ENCODE results near the gene TMEM184A.

The TMEM184A gene

GRCh38 chr7:1547777-1548437, 8.1 kb downstream of the TMEM184A start:
- Histone ChIP-seq H4K91ac (ENCODE audit: low read depth, low read length, poor library complexity) (no peak overlapping the region), H3K23ac (ENCODE audit: low read depth, low read length, poor library complexity) (peak overlapping the region; percentile 73), H3K4me2 (ENCODE audit: insufficient read depth, low read length, poor library complexity, severe bottlenecking) (no peak overlapping the region), H4K8ac (ENCODE audit: low read depth, low read length) (no peak overlapping the region), H3K4me1 (ENCODE audit: control insufficient read depth in 2 of 2, insufficient read depth in 1 of 2, low read depth in 1 of 2, low read length in 2 of 2) (peaks cover 0 to 3% of the 10 kb centered on the region in 2 donors), H3K9ac (ENCODE audit: low read depth, low read length, poor library complexity) (no peak overlapping the region), H3K4me3 (ENCODE audit: low read length in 2 of 2) (no peak overlapping the region), H2BK120ac (ENCODE audit: low read depth, low read length) (no peak overlapping the region), H3K9me3 (replicated peaks in 1 of 2; ENCODE audit: control insufficient read depth in 2 of 2, insufficient read depth in 1 of 2, low read depth in 1 of 2, low read length in 2 of 2) (peaks cover 0 to 3% of the 10 kb centered on the region in 2 donors), H2BK12ac (ENCODE audit: low read length) (peak overlapping the region; percentile 94), H3K27me3 (ENCODE audit: control insufficient read depth in 3 of 3, insufficient read depth in 3 of 3, low read depth in 1 of 3, low read length in 3 of 3) (peaks cover 0 to 6% (median 3%) of the 10 kb centered on the region in 3 experiments), H3K36me3 (replicated peaks in 1 of 2; ENCODE audit: control insufficient read depth in 2 of 2, insufficient read depth in 2 of 2, low read length in 2 of 2) (no peaks in the 10 kb centered on the region), H3K18ac (ENCODE audit: low read length) (peak overlapping the region; percentile 64), H3K14ac (ENCODE audit: low read length) (peak overlapping the region; percentile 56), H3K27ac (replicated peaks; ENCODE audit: low read length) (no peak overlapping the region), H2BK15ac (ENCODE audit: low read length) (peak overlapping the region; percentile 81), H2BK5ac (ENCODE audit: low read length) (peak overlapping the region; percentile 66), H2AK5ac (ENCODE audit: low read depth, low read length) (peak overlapping the region; percentile 92), H3K4ac (ENCODE audit: low read length) (no peak overlapping the region), H2AFZ (ENCODE audit: low read length) (no peak overlapping the region), H3K79me1 (ENCODE audit: low read depth, low read length) (peaks cover 2% of the 10 kb centered on the region)
- no CpG with 5 or more reads among the region's 35 CpGs for WGBS, 2 donors (ENCODE audit: extremely low coverage in 2 of 2, insufficient read length in 2 of 2, insufficient replicate concordance in 1 of 2)
- no peak for DNase-seq (ENCODE audit: low spot score)

GRCh38 chr7:1546909-1547776, 8.9 kb downstream of the TMEM184A start:
- H3K27me3 ChIP-seq (ENCODE audit: control insufficient read depth in 3 of 3, insufficient read depth in 3 of 3, low read depth in 1 of 3, low read length in 3 of 3) = peaks cover 0 to 6% (median 3%) of the 10 kb centered on the region in 3 experiments
- no peaks in the 10 kb centered on the region for H3K36me3 ChIP-seq (replicated peaks in 1 of 2; ENCODE audit: control insufficient read depth in 2 of 2, insufficient read depth in 2 of 2, low read length in 2 of 2)
- peak overlapping the region; percentile 89 for H3K14ac ChIP-seq (ENCODE audit: low read length)

GRCh38 chr7:1546274-1546908, 9.6 kb downstream of the TMEM184A start:
- H3K27ac ChIP-seq (replicated peaks; ENCODE audit: low read length) = no peak overlapping the region
- no peak overlapping the region for H4K8ac ChIP-seq (ENCODE audit: low read depth, low read length)
- no peak overlapping the region for H3K9ac ChIP-seq (ENCODE audit: low read depth, low read length, poor library complexity)
- no peak overlapping the region for H3K4me3 ChIP-seq (ENCODE audit: low read length in 2 of 2)
- no CpG with 5 or more reads among the region's 28 CpGs for WGBS, 2 donors (ENCODE audit: extremely low coverage in 2 of 2, insufficient read length in 2 of 2, insufficient replicate concordance in 1 of 2)
- H3K79me1 ChIP-seq (ENCODE audit: low read depth, low read length) = peaks cover 4% of the 10 kb centered on the region
- H3K4me2 ChIP-seq (ENCODE audit: insufficient read depth, low read length, poor library complexity, severe bottlenecking) = no peak overlapping the region
- DNase-seq (ENCODE audit: low spot score) = no peak
- no peak overlapping the region for H3K14ac ChIP-seq (ENCODE audit: low read length)
- H3K4me1 ChIP-seq (ENCODE audit: control insufficient read depth in 2 of 2, insufficient read depth in 1 of 2, low read depth in 1 of 2, low read length in 2 of 2) = peaks cover 0 to 4% of the 10 kb centered on the region in 2 donors
- H2BK12ac ChIP-seq (ENCODE audit: low read length) = peak overlapping the region; percentile 94
- H2AFZ ChIP-seq (ENCODE audit: low read length) = no peak overlapping the region
- no peak overlapping the region for H4K91ac ChIP-seq (ENCODE audit: low read depth, low read length, poor library complexity)
- H3K23ac ChIP-seq (ENCODE audit: low read depth, low read length, poor library complexity) = no peak overlapping the region
- H3K27me3 ChIP-seq (ENCODE audit: control insufficient read depth in 3 of 3, insufficient read depth in 3 of 3, low read depth in 1 of 3, low read length in 3 of 3) = peaks cover 0 to 6% (median 3%) of the 10 kb centered on the region in 3 experiments
- H3K4ac ChIP-seq (ENCODE audit: low read length) = peak overlapping the region; percentile 23
- H2BK15ac ChIP-seq (ENCODE audit: low read length) = no peak overlapping the region
- no peaks in the 10 kb centered on the region for H3K36me3 ChIP-seq (replicated peaks in 1 of 2; ENCODE audit: control insufficient read depth in 2 of 2, insufficient read depth in 2 of 2, low read length in 2 of 2)
- H3K9me3 ChIP-seq (replicated peaks in 1 of 2; ENCODE audit: control insufficient read depth in 2 of 2, insufficient read depth in 1 of 2, low read depth in 1 of 2, low read length in 2 of 2) = peaks cover 0 to 3% of the 10 kb centered on the region in 2 donors
- peak overlapping the region; percentile 48 for H3K18ac ChIP-seq (ENCODE audit: low read length)
- peak overlapping the region; percentile 92 for H2AK5ac ChIP-seq (ENCODE audit: low read depth, low read length)
- H2BK5ac ChIP-seq (ENCODE audit: low read length) = no peak overlapping the region
- H2BK120ac ChIP-seq (ENCODE audit: low read depth, low read length) = peak overlapping the region; percentile 61

More at GRCh38 chr7:1546909-1547776, 8.9 kb downstream of the TMEM184A start:
- no peak for DNase-seq (ENCODE audit: low spot score)
- Histone ChIP-seq H4K8ac (ENCODE audit: low read depth, low read length) (peak overlapping the region; percentile 17), H3K27ac (replicated peaks; ENCODE audit: low read length) (no peak overlapping the region), H3K4me3 (ENCODE audit: low read length in 2 of 2) (no peak overlapping the region), H3K23ac (ENCODE audit: low read depth, low read length, poor library complexity) (peak overlapping the region; percentile 73), H3K4me1 (ENCODE audit: control insufficient read depth in 2 of 2, insufficient read depth in 1 of 2, low read depth in 1 of 2, low read length in 2 of 2) (peaks cover 0 to 4% of the 10 kb centered on the region in 2 donors), H3K9me3 (replicated peaks in 1 of 2; ENCODE audit: control insufficient read depth in 2 of 2, insufficient read depth in 1 of 2, low read depth in 1 of 2, low read length in 2 of 2) (peaks cover 0 to 3% of the 10 kb centered on the region in 2 donors), H2AFZ (ENCODE audit: low read length) (no peak overlapping the region), H2BK5ac (ENCODE audit: low read length) (peak overlapping the region; percentile 66), H3K4ac (ENCODE audit: low read length) (no peak overlapping the region), H2BK120ac (ENCODE audit: low read depth, low read length) (peak overlapping the region; percentile 61), H2BK12ac (ENCODE audit: low read length) (peak overlapping the region; percentile 94), H3K4me2 (ENCODE audit: insufficient read depth, low read length, poor library complexity, severe bottlenecking) (no peak overlapping the region), H3K9ac (ENCODE audit: low read depth, low read length, poor library complexity) (no peak overlapping the region), H4K91ac (ENCODE audit: low read depth, low read length, poor library complexity) (no peak overlapping the region), H3K79me1 (ENCODE audit: low read depth, low read length) (peaks cover 2% of the 10 kb centered on the region), H2AK5ac (ENCODE audit: low read depth, low read length) (peak overlapping the region; percentile 92), H3K18ac (ENCODE audit: low read length) (peak overlapping the region; percentile 71), H2BK15ac (ENCODE audit: low read length) (peak overlapping the region; percentile 81)
- no CpG with 5 or more reads among the region's 41 CpGs for WGBS, 2 donors (ENCODE audit: extremely low coverage in 2 of 2, insufficient read length in 2 of 2, insufficient replicate concordance in 1 of 2)

Data from neuronal stem cell (in vitro differentiated cells).